ENCODE data around the gene SH2B2.

GRCh38 chr7:102266541-102266940, 20.1 kb upstream of the SH2B2 start:
- TF ChIP-seq, protein P1, sequence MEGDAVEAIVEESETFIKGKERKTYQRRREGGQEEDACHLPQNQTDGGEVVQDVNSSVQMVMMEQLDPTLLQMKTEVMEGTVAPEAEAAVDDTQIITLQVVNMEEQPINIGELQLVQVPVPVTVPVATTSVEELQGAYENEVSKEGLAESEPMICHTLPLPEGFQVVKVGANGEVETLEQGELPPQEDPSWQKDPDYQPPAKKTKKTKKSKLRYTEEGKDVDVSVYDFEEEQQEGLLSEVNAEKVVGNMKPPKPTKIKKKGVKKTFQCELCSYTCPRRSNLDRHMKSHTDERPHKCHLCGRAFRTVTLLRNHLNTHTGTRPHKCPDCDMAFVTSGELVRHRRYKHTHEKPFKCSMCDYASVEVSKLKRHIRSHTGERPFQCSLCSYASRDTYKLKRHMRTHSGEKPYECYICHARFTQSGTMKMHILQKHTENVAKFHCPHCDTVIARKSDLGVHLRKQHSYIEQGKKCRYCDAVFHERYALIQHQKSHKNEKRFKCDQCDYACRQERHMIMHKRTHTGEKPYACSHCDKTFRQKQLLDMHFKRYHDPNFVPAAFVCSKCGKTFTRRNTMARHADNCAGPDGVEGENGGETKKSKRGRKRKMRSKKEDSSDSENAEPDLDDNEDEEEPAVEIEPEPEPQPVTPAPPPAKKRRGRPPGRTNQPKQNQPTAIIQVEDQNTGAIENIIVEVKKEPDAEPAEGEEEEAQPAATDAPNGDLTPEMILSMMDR (IDR thresholded peaks at IDR 0.05; ENCODE audit: low read depth, low read length, missing input control): no peak
- TF ChIP-seq TAF1 (conservative IDR thresholded peaks at IDR 0.05) (no peak), YY1 (IDR thresholded peaks at IDR 0.05) (no peak), MAX (IDR thresholded peaks at IDR 0.05) (no peak), SP1 (IDR thresholded peaks at IDR 0.05) (no peak), ZBTB33 (IDR thresholded peaks at IDR 0.05) (no peak), FOXA1 (IDR thresholded peaks at IDR 0.05) (no peak)
- TF ChIP-seq, protein P2, sequence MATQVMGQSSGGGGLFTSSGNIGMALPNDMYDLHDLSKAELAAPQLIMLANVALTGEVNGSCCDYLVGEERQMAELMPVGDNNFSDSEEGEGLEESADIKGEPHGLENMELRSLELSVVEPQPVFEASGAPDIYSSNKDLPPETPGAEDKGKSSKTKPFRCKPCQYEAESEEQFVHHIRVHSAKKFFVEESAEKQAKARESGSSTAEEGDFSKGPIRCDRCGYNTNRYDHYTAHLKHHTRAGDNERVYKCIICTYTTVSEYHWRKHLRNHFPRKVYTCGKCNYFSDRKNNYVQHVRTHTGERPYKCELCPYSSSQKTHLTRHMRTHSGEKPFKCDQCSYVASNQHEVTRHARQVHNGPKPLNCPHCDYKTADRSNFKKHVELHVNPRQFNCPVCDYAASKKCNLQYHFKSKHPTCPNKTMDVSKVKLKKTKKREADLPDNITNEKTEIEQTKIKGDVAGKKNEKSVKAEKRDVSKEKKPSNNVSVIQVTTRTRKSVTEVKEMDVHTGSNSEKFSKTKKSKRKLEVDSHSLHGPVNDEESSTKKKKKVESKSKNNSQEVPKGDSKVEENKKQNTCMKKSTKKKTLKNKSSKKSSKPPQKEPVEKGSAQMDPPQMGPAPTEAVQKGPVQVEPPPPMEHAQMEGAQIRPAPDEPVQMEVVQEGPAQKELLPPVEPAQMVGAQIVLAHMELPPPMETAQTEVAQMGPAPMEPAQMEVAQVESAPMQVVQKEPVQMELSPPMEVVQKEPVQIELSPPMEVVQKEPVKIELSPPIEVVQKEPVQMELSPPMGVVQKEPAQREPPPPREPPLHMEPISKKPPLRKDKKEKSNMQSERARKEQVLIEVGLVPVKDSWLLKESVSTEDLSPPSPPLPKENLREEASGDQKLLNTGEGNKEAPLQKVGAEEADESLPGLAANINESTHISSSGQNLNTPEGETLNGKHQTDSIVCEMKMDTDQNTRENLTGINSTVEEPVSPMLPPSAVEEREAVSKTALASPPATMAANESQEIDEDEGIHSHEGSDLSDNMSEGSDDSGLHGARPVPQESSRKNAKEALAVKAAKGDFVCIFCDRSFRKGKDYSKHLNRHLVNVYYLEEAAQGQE (IDR thresholded peaks at IDR 0.05): no peak
